H1 (cell line): ENCODE results near the gene CEL. TPM values are rescaled to one million over a fixed set of nuclear protein-coding genes. Genes with fewer than 3 reads are reported as not detected.

Experiments used
- CTCF ChIA-PET: fragments of 300-600 bp; sonication (Branson Sonifier 250); formaldehyde crosslinking; loops from one replicate; lab custom pipeline; 2021; ENCODE audit not compliant: partially characterized antibody; lab: Charles Lee
- POLR2A ChIA-PET: fragments of 300-600 bp; sonication (Branson Sonifier 250); formaldehyde crosslinking; loops from one replicate; lab custom pipeline; 2021; ENCODE audit warnings: inconsistent platforms; ENCODE audit not compliant: partially characterized antibody; lab: Charles Lee
- DNase-seq, 2 experiments: peaks; one replicate each; pipeline versions ENCODE4 v3.0.0 to v3.0.0-alpha.2; 2010 to 2022; ENCODE audit warnings: low spot score in 2 of 2, low read depth in 1 of 2, mixed read lengths in 1 of 2
- FAIRE-seq: peaks from 2 replicates; lab custom pipeline; 2011; peaks lifted over from hg19 to GRCh38; lab: Jason Lieb, UNC
- H2AFZ ChIP-seq: 2 replicates; pipeline ENCODE4 v1.8.1; 2012; ENCODE audit warnings: low read length, inconsistent platforms
- H2AK5ac ChIP-seq: 2 replicates; pipeline ENCODE4 v1.6.1; 2013; ENCODE audit warnings: low read depth, low read length
- H2BK120ac ChIP-seq: replicated peaks from 2 replicates; pipeline ENCODE3; 2013; ENCODE audit warnings: low read depth, low read length, inconsistent platforms
- H2BK12ac ChIP-seq: 2 replicates; pipeline ENCODE4 v1.6.1; 2013; ENCODE audit warnings: low read depth, low read length
- H2BK15ac ChIP-seq: 2 replicates; pipeline ENCODE4 v1.6.1; 2013; ENCODE audit warnings: low read length
- H2BK20ac ChIP-seq: 2 replicates; pipeline ENCODE4 v1.6.1; 2013; ENCODE audit warnings: low read length
- H2BK5ac ChIP-seq: 2 replicates; pipeline ENCODE4 v1.6.1; 2013; ENCODE audit warnings: low read depth, low read length
- H3K14ac ChIP-seq: 2 replicates; pipeline ENCODE4 v1.6.1; 2013; ENCODE audit warnings: inconsistent platforms; ENCODE audit not compliant: insufficient read length
- H3K18ac ChIP-seq: 2 replicates; pipeline ENCODE4 v1.6.1; 2013; ENCODE audit warnings: low read length; ENCODE audit errors: extremely low read depth
- H3K23ac ChIP-seq: 2 replicates; pipeline ENCODE4 v1.6.1; 2013; ENCODE audit warnings: inconsistent platforms; ENCODE audit not compliant: insufficient read length
- H3K23me2 ChIP-seq: 2 replicates; pipeline ENCODE4 v1.6.1; 2013; ENCODE audit warnings: low read depth, low read length
- H3K27ac ChIP-seq: 2 replicates; pipeline ENCODE4 v1.6.1; 2011; ENCODE audit warnings: low read depth, low read length, inconsistent platforms
- H3K27me3 ChIP-seq, 4 experiments: replicated peaks in 1 of 4; 1 replicate in 1 of 4; 2 replicates in 3 of 4; pipeline versions ENCODE4 v1.6.1 to v1.8.1; 2011 to 2013; ENCODE audit warnings: low read length in 3 of 4, mild to moderate bottlenecking in 3 of 4, inconsistent platforms in 2 of 4, mixed read lengths in 2 of 4, moderate library complexity in 1 of 4; ENCODE audit not compliant: control insufficient read depth in 3 of 4, insufficient read depth in 3 of 4; ENCODE audit errors: extremely low read depth in 1 of 4
- H3K36me3 ChIP-seq, 4 experiments: 2 replicates each; pipeline versions ENCODE4 v1.6.1 to v1.8.1; 2011 to 2013; ENCODE audit warnings: mild to moderate bottlenecking in 4 of 4, low read length in 3 of 4, moderate library complexity in 2 of 4, control low read depth in 1 of 4, inconsistent platforms in 1 of 4; ENCODE audit not compliant: insufficient read depth in 4 of 4, control insufficient read depth in 2 of 4
- H3K4ac ChIP-seq: replicated peaks from 2 replicates; pipeline ENCODE3; 2013; ENCODE audit warnings: low read length, low read depth, mixed read lengths, inconsistent platforms; ENCODE audit not compliant: insufficient read length
- H3K4me1 ChIP-seq, 4 experiments: replicated peaks in 1 of 4; 1 replicate in 1 of 4; 2 replicates in 3 of 4; pipeline versions ENCODE4 v1.6.1 to v1.8.1; 2011 to 2013; ENCODE audit warnings: low read length in 3 of 4, inconsistent platforms in 2 of 4, mixed read lengths in 1 of 4; ENCODE audit not compliant: insufficient read depth in 4 of 4, control insufficient read depth in 3 of 4
- H3K4me2 ChIP-seq, 2 experiments: 2 replicates each; pipeline versions ENCODE4 v1.6.1 to v1.8.1; 2011 to 2013; ENCODE audit warnings: low read depth in 2 of 2, low read length in 2 of 2, control low read depth in 1 of 2, inconsistent platforms in 1 of 2, mild to moderate bottlenecking in 1 of 2; ENCODE audit not compliant: insufficient read depth in 1 of 2
- H3K4me3 ChIP-seq, 4 experiments: fragments of 200-600, 300-600 bp in 1 of 4; sonication (generic), shearing (Covaris generic), sonication (Bioruptor Twin) in 1 of 4; 2 replicates each; pipeline versions ENCODE4 v1.5.1 to v1.8.1; 2011 to 2016; ENCODE audit warnings: low read length in 4 of 4, low read depth in 3 of 4, control low read depth in 2 of 4, inconsistent platforms in 2 of 4, mild to moderate bottlenecking in 2 of 4, mixed read lengths in 1 of 4, moderate library complexity in 1 of 4; ENCODE audit not compliant: insufficient read depth in 2 of 4; ENCODE audit errors: extremely low read depth in 1 of 4
- H3K56ac ChIP-seq: replicated peaks from 2 replicates; pipeline ENCODE3; 2013; ENCODE audit warnings: low read depth, mild to moderate bottlenecking, mixed read lengths, low read length, inconsistent platforms; ENCODE audit not compliant: insufficient read length
- H3K79me1 ChIP-seq: 2 replicates; pipeline ENCODE4 v1.6.1; 2013; ENCODE audit warnings: low read depth, low read length, control low read depth
- H3K79me2 ChIP-seq, 2 experiments: 2 replicates each; pipeline versions ENCODE4 v1.6.1 to v1.8.1; 2012 to 2013; ENCODE audit warnings: low read length in 2 of 2, mild to moderate bottlenecking in 2 of 2, inconsistent platforms in 1 of 2; ENCODE audit not compliant: insufficient read depth in 2 of 2, control insufficient read depth in 1 of 2
- H3K9ac ChIP-seq, 4 experiments: replicated peaks in 1 of 4; 1 replicate in 1 of 4; 2 replicates in 3 of 4; pipeline versions ENCODE4 v1.6.1 to v1.8.1; 2011 to 2013; ENCODE audit warnings: low read depth in 3 of 4, low read length in 3 of 4, control low read depth in 2 of 4, mild to moderate bottlenecking in 2 of 4, moderate library complexity in 2 of 4, inconsistent platforms in 1 of 4; ENCODE audit errors: extremely low read depth in 1 of 4
- H3K9me3 ChIP-seq, 2 experiments: 2 replicates each; pipeline versions ENCODE4 v1.6.1 to v1.8.1; 2012 to 2013; ENCODE audit warnings: mild to moderate bottlenecking in 2 of 2, moderate library complexity in 2 of 2, control low read depth in 1 of 2, inconsistent platforms in 1 of 2, low read depth in 1 of 2, low read length in 1 of 2, mixed read lengths in 1 of 2; ENCODE audit not compliant: insufficient read depth in 2 of 2
- H4K20me1 ChIP-seq, 2 experiments: replicated peaks in 1 of 2; 2 replicates each; pipeline versions ENCODE3 to v1.8.1; 2011 to 2013; ENCODE audit warnings: inconsistent platforms in 2 of 2, low read length in 2 of 2, mild to moderate bottlenecking in 1 of 2; ENCODE audit not compliant: insufficient read depth in 2 of 2, control insufficient read depth in 1 of 2
- H4K5ac ChIP-seq: 2 replicates; pipeline ENCODE4 v1.6.1; 2013; ENCODE audit warnings: low read length, low read depth, mixed read lengths, inconsistent platforms; ENCODE audit not compliant: insufficient read length
- H4K8ac ChIP-seq: 2 replicates; pipeline ENCODE4 v1.8.0; 2013; ENCODE audit warnings: mild to moderate bottlenecking, moderate library complexity, low read length, inconsistent platforms; ENCODE audit not compliant: insufficient read depth; ENCODE audit errors: extremely low read depth
- H4K91ac ChIP-seq: replicated peaks from 2 replicates; pipeline ENCODE3; 2013; ENCODE audit warnings: low read length, mixed read lengths, inconsistent platforms; ENCODE audit not compliant: insufficient read length
- CEBPB ChIP-seq: IDR thresholded peaks from 2 replicates; pipeline ENCODE4 v1.6.1; 2012; ENCODE audit warnings: low read depth, low read length
- GABPA ChIP-seq: IDR thresholded peaks from 2 replicates; pipeline ENCODE4 v1.6.1; 2011; ENCODE audit warnings: mild to moderate bottlenecking, low read length, moderate library complexity, borderline replicate concordance; ENCODE audit not compliant: insufficient read depth
- JUND ChIP-seq: IDR thresholded peaks from 2 replicates; pipeline ENCODE4 v1.6.1; 2011; ENCODE audit warnings: mild to moderate bottlenecking, improper control_type of control experiment, low read length
- SRF ChIP-seq: IDR thresholded peaks from 2 replicates; pipeline ENCODE4 v1.6.1; 2011; ENCODE audit warnings: mild to moderate bottlenecking, low read depth, low read length, moderate library complexity
- TCF12 ChIP-seq: IDR thresholded peaks from 2 replicates; pipeline ENCODE4 v1.6.1; 2011; ENCODE audit warnings: low read depth, mild to moderate bottlenecking, low read length
- WGBS, 2 experiments: shearing (Covaris generic) in 1 of 2; methylation state at CpG; one replicate each; pipeline versions ENCODE4 v1.1.6 to v1.1.7; 2013 to 2015; ENCODE audit warnings: low lambda C conversion rate in 2 of 2, mixed read lengths in 2 of 2, inconsistent platforms in 1 of 2, low coverage in 1 of 2, missing lambda C conversion rate in 1 of 2; ENCODE audit not compliant: insufficient replicate concordance in 2 of 2, insufficient coverage in 1 of 2, insufficient read length in 1 of 2; ENCODE audit errors: extremely low coverage in 1 of 2, missing lambda C conversion rate in 1 of 2; 5-methylcytosine and 5-hydroxymethylcytosine counted together
- polyA plus RNA-seq, 7 experiments: library from polyadenylated mRNA; depleted of rRNA in 3 of 7; stranded (reverse) in 5 of 7; unstranded in 2 of 7; fragments of >200 nt in 5 of 7; fragments of 200-250 nt in 2 of 7; gene quantifications; 1 replicate in 5 of 7; 2 replicates in 1 of 7; 4 replicates in 1 of 7; pipeline versions ENCODE4 v1.2.1 to v1.2.3, GENCODE V29; 2011 to 2013; ENCODE audit warnings: missing spikeins in 2 of 7, mixed read lengths in 2 of 7
- total RNA-seq: library from RNA; stranded (reverse); fragmentation: NEBNext Ultra II Directional; extraction: Animal tissue kit (Norgen Biotek cat#: 25700); gene quantifications from 2 replicates; pipeline ENCODE4 v1.2.1, GENCODE V29; 2021

Gene CEL
- total and polyA plus RNA-seq, 2 of the 8 experiments (the other 6 are each of a cell fraction or from before 2014, with no cell fraction given) = 1.8 to 3.4 TPM

- H3K36me3 ChIP-seq = peaks cover 20 to 54% (median 45%) of the 10 kb centered on the region in 4 experiments
- 97% methylated on average over 7 of the region's 7 CpGs; no CpG with 5 or more reads in 1 of the 2 experiments for WGBS, 2 experiments
- no peaks in the 10 kb centered on the region for H3K23me2 ChIP-seq
- peaks cover 0 to under 1% of the 10 kb centered on the region in 2 experiments; a peak in 1 of 4 replicates for H3K79me2 ChIP-seq
- no peak overlapping the region for H2AK5ac ChIP-seq
- H2BK20ac ChIP-seq = no peak overlapping the region
- H2BK120ac ChIP-seq = no peak overlapping the region
- H2BK12ac ChIP-seq = no peak overlapping the region
- no peak overlapping the region for H2BK5ac ChIP-seq
- no peak overlapping the region for H3K9ac ChIP-seq
- H2BK15ac ChIP-seq = no peak overlapping the region
- H3K14ac ChIP-seq = no peak overlapping the region
- H3K79me1 ChIP-seq = peaks cover 6% of the 10 kb centered on the region
- H3K56ac ChIP-seq = no peak overlapping the region
- H3K27ac ChIP-seq = no peak overlapping the region
- no peak overlapping the region for H3K4me3 ChIP-seq
- peaks cover 3 to 23% of the 10 kb centered on the region in 2 experiments for H4K20me1 ChIP-seq
- no peak overlapping the region for H3K23ac ChIP-seq
- CTCF ChIA-PET = interaction anchor here (0.8 to 4.2 kb wide), 4 partner anchors 16 to 96 kb away, joined by 3 to 21 read pairs (median 8); partner anchors contain the start of genes GTF3C5 and RALGDS
- H4K91ac ChIP-seq = no peak overlapping the region
- POLR2A ChIA-PET = interaction anchor here (1.2 to 1.6 kb wide), 2 partner anchors 15 to 17 kb away, joined by 3 to 5 read pairs; no protein-coding TSS in a partner anchor
- no peaks in the 10 kb centered on the region for H3K27me3 ChIP-seq
- H3K4me1 ChIP-seq = no peaks in the 10 kb centered on the region
- FAIRE-seq (no peak), DNase-seq (no peak)
- no peak for TF ChIP-seq CEBPB
- TF ChIP-seq SRF = no peak
- no peak for TF ChIP-seq TCF12
- no peak for TF ChIP-seq GABPA
- no peak for TF ChIP-seq JUND
- no peak overlapping the region for H2AFZ ChIP-seq
- no peaks in the 10 kb centered on the region for H3K9me3 ChIP-seq
- H3K4me2 ChIP-seq = no peak overlapping the region
- no peak overlapping the region for H4K5ac ChIP-seq
- H3K18ac ChIP-seq = no peak overlapping the region
- no peak overlapping the region for H4K8ac ChIP-seq
- no peak overlapping the region for H3K4ac ChIP-seq
Observed at GRCh38 chr9:133046900-133047295, 14.9 kb upstream of the CEL start.
